Ascending aorta (tissue), 2 donors: ENCODE results near the gene EDARADD. TPM values are rescaled to one million over a fixed set of nuclear protein-coding genes. Genes with fewer than 3 reads are reported as not detected.
A peak's percentile ranks its signal among the peaks of the same experiment; 100 is the strongest.
"Not testable (repeated sequence)": the region's sequence is repeated elsewhere in the genome, so short reads cannot be mapped to it uniquely, and the experiment has no call there.

Experiments
- DNase-seq, 2 donors: peaks; one replicate each; pipeline ENCODE4 v3.0.0-alpha.2; 2019; ENCODE audit warnings: low spot score in 2 of 2
- H3K27ac ChIP-seq, 2 donors: fragments of 200-600 bp; sonication (generic); one replicate each; pipeline ENCODE4 v1.5.1; 2016 to 2017; ENCODE audit warnings: mild to moderate bottlenecking in 1 of 2
- H3K27me3 ChIP-seq: fragments of 200-600 bp; sonication (generic); one replicate; pipeline ENCODE4 v1.5.1; 2017
- H3K36me3 ChIP-seq, 2 donors: fragments of 200-600 bp; sonication (generic); one replicate each; pipeline ENCODE4 v1.5.1; 2016
- H3K4me1 ChIP-seq, 2 donors: fragments of 200-600 bp; sonication (generic); one replicate each; pipeline ENCODE4 v1.5.1; 2016 to 2017; ENCODE audit warnings: mild to moderate bottlenecking in 1 of 2
- H3K4me3 ChIP-seq, 2 donors: fragments of 200-600 bp; sonication (generic); one replicate each; pipeline ENCODE4 v1.5.1; 2016 to 2017; ENCODE audit warnings: mild to moderate bottlenecking in 1 of 2
- H3K9me3 ChIP-seq, 2 donors: fragments of 200-600 bp; sonication (generic); one replicate each; pipeline ENCODE4 v1.5.1; 2016
- intact Hi-C: fragments of 100-400 bp; cut with DNase I; formaldehyde crosslinking; loops from one replicate; pipeline ENCODE4 v1.15.1; 2023
- total RNA-seq: library from RNA; depleted of rRNA; stranded (reverse); fragments of >200 nt; gene quantifications from one replicate; pipeline ENCODE4 v1.1.0, GENCODE V29; 2016
- TF ChIP-seq, protein P1 (sequence below), 3 experiments: fragments of 200-600 bp in 2 of 3; fragments of 450-650 bp in 1 of 3; sonication (generic) in 2 of 3; IDR thresholded peaks; one replicate each; pipeline ENCODE4 v1.5.1; 2016 to 2019; ENCODE audit warnings: antibody characterized with exemption in 3 of 3, mild to moderate bottlenecking in 1 of 3, moderate library complexity in 1 of 3

Gene EDARADD
- total RNA-seq, 1 donor from 2014 or later: not detected

DNA sequence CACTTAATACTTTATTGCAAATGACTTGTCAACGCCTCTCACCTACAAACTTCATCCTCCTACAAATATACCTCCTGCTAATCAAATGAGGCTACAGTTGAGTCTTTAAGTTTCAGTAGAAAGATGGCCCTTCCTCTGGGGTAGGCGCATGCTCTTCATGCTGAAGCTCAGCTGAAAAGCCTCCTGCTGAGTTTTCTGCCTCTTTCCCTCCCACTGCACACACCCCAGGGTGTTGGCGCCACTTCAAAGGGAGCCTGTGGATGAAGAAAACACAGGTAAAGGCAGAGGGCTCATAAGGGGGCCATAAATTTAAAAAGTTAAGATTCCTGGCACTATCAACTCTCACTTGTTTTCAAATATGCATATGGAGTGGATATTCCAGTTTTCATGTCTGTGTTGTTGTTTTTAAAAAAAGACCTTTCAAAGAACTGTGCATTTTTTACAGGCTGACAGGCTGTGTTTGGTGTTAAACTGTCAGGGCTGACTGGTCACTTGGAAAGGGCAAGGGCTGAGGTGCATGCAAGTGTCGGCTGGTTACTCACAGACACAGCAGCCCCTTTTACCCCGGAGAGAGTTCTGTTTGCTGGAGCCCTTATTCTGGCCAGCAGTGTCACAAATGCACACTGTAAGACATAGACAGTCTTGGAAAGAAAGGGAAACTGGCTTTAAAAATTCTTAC lies 86.8 kb downstream of the EDARADD start:
- Histone ChIP-seq H3K9me3 (no peaks in the 10 kb centered on the region), H3K27ac (no peak overlapping the region), H3K27me3 (no peaks in the 10 kb centered on the region), H3K4me3 (no peak overlapping the region), H3K4me1 (no peaks in the 10 kb centered on the region), H3K36me3 (no peaks in the 10 kb centered on the region)
- DNase-seq: no peak
- intact Hi-C loops: no loop called here
- TF ChIP-seq, protein P1, sequence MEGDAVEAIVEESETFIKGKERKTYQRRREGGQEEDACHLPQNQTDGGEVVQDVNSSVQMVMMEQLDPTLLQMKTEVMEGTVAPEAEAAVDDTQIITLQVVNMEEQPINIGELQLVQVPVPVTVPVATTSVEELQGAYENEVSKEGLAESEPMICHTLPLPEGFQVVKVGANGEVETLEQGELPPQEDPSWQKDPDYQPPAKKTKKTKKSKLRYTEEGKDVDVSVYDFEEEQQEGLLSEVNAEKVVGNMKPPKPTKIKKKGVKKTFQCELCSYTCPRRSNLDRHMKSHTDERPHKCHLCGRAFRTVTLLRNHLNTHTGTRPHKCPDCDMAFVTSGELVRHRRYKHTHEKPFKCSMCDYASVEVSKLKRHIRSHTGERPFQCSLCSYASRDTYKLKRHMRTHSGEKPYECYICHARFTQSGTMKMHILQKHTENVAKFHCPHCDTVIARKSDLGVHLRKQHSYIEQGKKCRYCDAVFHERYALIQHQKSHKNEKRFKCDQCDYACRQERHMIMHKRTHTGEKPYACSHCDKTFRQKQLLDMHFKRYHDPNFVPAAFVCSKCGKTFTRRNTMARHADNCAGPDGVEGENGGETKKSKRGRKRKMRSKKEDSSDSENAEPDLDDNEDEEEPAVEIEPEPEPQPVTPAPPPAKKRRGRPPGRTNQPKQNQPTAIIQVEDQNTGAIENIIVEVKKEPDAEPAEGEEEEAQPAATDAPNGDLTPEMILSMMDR (IDR thresholded peaks at IDR 0.05): no peak

- Histone ChIP-seq H3K4me3 (no peak overlapping the region), H3K36me3 (no peaks in the 10 kb centered on the region), H3K4me1 (no peaks in the 10 kb centered on the region), H3K9me3 (no peaks in the 10 kb centered on the region), H3K27me3 (no peaks in the 10 kb centered on the region), H3K27ac (no peak overlapping the region)
- TF ChIP-seq, protein P1 (IDR thresholded peaks at IDR 0.05): no peak
- intact Hi-C loops: no loop called here
- DNase-seq: no peak
These were observed 90.4 kb downstream of the EDARADD start for GRCh38 chr1:236484310-236484971.

DNA sequence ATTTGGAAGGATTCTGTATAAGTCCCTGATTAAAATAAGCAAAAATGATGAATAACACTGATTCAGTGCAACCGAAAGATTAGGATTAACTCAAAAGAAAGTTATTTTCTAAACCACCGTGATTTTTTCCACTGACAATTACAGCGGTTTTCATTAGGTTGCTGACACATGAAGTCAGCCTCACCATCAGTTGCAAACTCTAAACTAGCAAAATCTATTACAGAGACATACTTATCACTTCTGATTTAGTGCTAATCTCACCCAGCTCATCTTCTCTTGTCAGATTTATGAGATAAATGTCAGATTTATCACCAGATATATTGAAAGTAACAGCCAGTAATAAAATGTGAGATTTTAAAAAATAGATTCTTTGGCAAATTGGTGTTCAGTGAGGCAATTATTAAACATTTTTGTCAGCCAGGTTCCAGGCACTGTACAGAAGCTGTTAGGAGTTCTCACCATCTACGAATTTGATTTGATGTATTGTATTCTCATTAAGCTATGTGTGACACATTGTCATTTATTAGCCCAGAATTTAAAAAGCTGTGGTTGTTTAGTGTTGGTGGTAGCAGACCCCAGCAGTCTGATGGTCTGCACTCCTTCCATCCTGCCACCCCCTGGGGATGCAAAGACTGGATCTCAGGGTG lies 92.4 kb downstream of the EDARADD start:
- Histone ChIP-seq H3K27me3 (no peaks in the 10 kb centered on the region), H3K9me3 (no peaks in the 10 kb centered on the region), H3K4me3 (no peak overlapping the region), H3K36me3 (no peaks in the 10 kb centered on the region), H3K4me1 (no peaks in the 10 kb centered on the region), H3K27ac (no peak overlapping the region)
- intact Hi-C loops: no loop called here
- TF ChIP-seq, protein P1 (IDR thresholded peaks at IDR 0.05): no peak
- no peak for DNase-seq

DNA sequence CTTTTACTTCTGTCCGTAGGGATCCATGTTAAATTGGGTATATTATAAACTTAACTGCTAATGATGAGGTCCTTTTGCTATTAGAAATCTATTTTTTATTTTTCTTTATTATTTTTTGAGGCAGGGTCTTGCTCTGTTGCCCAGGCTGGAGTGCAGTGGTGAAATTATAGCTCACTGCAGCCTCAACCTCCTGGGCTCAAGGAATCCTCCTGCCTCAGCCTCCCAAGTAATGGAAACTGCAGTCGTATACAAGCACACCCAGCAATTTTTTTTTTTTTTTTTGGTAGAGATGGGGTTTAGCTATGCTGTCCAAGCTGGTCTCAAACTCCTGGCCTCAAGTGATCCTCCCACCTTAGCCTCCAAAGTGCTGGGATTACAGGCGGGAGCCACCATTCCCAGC lies 95.1 kb downstream of the EDARADD start:
- intact Hi-C loops, H3K27me3 ChIP-seq, H3K27ac ChIP-seq, H3K4me1 ChIP-seq, H3K4me3 ChIP-seq, DNase-seq, H3K36me3 ChIP-seq, H3K9me3 ChIP-seq: not testable (repeated sequence)

GRCh38 chr1:236489710-236490377 lies 95.8 kb downstream of the EDARADD start:
- Histone ChIP-seq H3K27ac (no peak overlapping the region), H3K36me3 (no peaks in the 10 kb centered on the region), H3K4me1 (no peaks in the 10 kb centered on the region), H3K9me3 (no peaks in the 10 kb centered on the region), H3K27me3 (no peaks in the 10 kb centered on the region), H3K4me3 (no peak overlapping the region)
- no peak for DNase-seq
- intact Hi-C loops: loop anchor here (2.0 kb wide), 1 partner anchor 385 kb away; no protein-coding TSS in a partner anchor
- TF ChIP-seq, protein P1 (IDR thresholded peaks at IDR 0.05): peak; percentile 18 to 55 (median 45)
